Skin of body (tissue), 2 donors: ENCODE measurements around the gene VRK3. TPM values are rescaled to one million over a fixed set of nuclear protein-coding genes. Genes with fewer than 3 reads are reported as not detected.
"Not testable (repeated sequence)": the region's sequence is repeated elsewhere in the genome, so short reads cannot be mapped to it uniquely, and the experiment has no call there.

Experiments used
- DNase-seq: peaks from one replicate; lab custom pipeline; 2025; lab: John Stamatoyannopoulos, UW
- total RNA-seq: library from RNA; depleted of rRNA; stranded (reverse); fragments of >200 nt; gene quantifications from one replicate; pipeline ENCODE4 v1.2.3, GENCODE V29; 2014

VRK3 gene
- total RNA-seq, 1 donor from 2014 or later: 15.2 TPM

DNA sequence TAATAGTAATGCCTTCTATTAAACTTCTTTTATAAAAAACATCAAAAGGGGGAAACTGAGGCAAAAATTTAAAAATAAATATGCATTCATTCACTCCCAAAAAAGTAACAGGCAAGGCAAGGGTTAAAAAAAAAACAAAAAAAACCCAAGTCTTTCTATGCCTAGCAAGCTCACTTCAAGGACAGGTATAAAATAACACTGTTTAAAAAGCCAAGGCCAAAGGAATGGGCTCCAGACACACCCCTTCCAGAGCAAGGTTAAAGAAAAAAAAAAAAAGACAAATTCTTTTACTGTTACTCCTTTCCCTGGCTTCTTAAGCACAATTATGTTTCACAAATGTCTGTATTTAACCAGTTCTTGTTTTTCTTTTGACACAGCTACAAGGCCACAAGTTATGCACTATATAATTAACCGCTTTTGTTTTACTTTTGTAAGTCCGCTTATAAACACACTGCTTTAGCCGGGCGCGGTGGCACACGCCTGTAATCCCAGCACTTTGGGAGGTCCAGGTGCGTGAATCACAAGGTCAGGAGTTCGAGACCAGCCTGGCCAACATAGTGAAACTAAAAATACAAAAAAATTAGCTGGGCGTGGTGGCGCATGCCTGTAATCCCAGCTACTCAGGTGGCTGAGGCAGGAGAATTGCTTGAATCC lies 67.8 kb downstream of the VRK3 start:
- DNase-seq: no peak

DNA sequence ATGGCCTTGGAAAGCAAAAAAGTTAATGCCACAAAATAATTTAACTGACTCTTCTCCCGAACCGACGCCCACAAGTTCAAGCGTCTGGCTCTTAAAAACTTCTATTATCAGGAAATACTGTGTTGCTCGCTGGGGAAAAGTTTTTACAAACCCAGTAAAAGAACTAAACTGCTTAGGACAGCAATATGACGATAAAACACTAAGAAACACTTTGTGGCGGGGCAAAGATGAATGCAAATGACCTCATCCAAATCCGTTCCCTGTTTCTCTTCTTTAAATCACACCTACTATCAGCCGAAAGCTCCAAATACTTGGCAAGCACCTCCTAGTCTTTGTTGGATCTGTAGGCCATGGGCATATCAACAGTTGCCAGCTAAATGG lies 69.1 kb downstream of the VRK3 start:
- DNase-seq: no peak

DNA sequence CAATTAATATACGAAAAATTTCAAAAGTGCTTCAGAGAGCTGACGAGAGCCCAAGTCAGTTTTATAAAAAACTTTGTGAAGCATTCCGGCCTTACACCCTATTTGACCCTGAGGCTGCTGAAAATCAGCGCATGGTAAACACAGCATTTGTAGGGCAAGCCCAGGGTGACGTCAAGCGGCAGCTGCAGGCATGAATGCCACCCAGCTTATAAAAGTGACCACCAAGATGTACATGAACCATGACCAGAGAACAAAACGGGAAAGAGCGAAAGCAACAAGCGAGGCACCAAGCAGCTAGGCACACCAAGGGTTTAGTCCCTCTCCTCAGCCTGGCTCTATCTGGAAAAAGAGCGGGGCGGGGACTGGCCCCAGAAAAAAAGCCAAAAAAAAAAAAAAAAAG lies 70.2 kb downstream of the VRK3 start:
- DNase-seq: no peak

DNA sequence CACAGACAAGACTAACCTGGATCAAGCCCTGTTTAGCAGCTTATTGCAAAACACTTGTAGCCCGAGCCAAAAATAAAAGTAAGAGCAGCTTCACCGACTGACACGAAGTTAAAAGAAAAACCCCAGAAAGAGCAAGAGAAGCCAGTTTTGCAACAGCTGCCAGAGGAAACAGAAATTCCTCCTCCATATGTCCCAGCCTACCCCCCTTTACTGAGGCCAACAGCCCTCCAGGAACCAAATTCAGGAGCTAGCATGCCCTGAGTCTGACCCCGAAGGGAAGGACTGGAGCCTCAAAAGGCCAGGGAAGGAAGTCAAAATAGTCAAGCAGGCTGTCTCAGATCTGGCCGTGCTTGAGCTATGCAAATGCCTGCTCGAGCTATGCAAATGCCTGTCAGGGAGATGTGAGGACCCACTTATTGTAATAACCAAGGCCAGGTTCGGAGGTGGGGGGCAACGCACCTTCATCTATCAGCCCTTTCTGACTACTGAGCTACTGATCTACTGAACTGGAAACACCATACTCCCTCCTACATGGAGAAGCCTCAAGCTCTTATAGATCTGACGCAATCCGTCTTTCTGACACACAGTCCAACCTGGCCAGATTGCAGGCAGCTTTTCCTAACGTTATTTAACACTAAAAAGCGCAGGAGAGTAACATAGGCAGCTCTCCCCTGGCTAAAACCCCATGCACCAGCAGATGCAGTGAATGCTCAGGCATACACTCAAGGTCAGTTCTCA lies 70.9 kb downstream of the VRK3 start:
- peak; percentile 22 for DNase-seq

DNA sequence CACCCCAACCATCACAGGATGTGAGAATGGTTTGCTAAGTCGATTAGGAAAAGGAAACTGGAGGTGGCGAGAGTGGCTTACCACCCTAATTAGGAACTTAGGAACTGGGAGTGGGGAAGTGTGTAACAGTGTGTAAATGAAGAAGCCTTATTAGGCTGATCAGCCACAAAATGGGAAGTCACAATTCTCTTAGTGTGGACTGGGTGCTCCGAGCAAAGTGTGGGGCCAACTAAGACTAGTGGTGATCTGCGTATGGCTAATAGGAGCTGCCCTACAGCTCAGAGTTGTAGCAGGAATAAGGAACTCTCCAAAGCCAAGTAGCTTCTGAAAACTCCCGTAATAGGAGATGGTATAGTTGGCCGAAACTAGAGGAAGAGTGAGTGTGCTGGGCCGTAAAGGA lies 71.8 kb downstream of the VRK3 start:
- no peak for DNase-seq

DNA sequence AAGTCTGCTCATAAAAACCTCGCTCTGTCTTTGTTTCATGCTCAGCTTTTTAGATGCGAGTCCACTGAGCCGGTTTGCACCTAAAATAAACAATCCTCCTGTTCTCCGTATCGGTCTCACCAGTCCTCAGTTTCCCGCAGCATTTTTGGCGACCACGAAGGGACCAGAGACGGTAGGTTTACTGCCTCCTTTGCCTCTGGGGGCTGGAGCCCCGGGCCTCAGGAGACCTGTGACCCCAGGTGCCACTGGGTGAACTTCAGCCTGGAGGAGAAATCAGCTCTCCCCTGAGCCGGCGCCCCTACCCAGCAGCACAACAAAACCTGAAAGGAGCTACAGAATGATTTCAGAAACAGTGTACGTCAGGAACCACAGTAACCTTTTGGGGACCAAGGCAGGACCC lies 72.3 kb downstream of the VRK3 start:
- no peak for DNase-seq

DNA sequence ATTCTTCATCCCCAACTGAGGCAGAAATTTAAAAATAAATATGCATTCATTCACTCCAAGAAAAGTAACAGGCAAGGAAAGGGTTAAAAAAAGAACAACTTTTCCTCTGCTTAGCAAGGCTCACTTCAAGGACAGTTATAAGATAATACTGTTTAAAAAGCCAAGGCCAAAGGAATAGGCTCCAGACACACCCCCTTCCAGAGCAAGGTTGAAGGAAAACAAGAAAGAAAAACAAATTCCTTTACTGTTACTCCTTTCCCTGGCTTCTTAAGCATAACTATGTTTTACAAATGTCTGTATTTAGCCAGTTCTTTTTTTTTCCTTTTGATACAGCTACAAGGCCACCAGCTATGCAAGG lies 72.7 kb downstream of the VRK3 start:
- DNase-seq: no peak

DNA sequence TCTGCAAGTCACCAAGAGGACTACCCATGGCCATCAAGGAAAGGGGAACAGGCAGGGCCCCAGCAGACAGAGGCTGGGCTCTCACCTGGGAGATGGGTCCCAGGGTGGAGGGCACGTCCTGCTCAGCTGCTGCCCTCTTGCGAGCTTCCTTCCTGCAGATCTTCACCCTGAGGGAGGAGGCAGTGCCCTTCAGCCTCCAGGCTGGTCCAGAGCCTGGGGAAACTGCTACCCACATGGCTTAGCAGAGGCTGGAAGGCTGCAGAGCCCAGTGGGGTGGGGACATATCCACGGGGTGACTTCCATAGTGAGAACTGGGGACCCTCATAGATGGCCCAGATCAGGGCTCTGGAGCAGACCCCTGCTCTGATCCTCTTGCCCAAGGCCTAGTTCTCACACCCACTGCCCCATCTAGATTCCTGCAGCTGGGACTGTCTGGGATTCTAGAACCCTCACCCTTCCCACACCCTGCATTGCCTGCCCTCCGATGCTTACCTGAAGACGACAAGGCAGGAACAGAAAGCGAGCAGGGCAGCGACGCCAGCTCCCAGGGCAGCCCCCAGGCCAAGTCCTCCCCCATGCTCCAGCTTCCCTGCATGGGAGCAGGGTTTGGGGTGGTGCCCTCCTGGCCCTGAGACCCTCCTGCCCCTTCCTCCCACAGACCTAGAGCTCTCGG lies 73.2 kb downstream of the VRK3 start:
- no peak for DNase-seq

DNA sequence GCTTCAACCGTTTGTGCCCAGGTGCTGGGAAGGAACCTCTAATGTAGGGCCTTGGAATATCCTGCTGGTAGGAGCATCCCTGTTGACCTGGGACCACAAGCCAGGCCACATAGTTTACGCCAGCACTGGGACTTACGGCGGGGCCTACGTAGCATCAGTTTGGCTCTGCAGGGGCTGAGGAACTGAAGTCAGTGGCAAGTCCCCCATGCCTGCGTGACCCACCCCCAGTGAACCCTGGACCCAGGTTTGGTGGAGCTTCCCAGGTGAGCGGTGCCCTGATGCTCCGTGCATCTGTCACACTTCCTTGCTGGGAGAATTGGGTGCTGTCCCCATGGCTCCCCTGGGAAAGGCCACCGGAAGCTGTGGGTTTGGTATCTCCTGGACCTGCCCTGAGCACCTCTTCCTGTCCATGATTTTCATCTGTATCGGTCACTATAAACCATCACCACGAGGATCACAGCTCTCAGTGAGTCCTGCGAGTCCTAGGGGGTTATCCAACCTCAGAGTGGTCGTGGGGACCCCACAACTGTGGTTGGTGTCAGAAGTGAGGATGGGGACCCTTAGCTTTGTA lies 74.1 kb downstream of the VRK3 start:
- no peak for DNase-seq

DNA sequence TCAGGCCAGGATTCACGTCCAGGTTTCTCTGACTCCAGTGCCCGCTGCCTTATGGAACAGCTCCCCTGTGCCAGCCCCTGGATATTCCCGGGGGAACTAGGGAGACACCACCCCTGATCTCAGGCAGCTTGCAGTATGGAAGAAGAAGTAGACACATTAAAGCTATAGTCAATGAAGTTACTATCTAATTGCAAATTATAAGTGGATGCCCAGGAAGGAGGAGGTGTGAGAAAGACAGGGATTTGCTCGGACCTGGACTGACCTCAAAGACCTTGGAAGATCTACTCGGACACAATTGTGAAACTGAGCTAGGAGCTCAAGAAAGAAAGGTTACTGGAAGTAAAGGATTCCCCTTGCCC lies 74.6 kb downstream of the VRK3 start:
- DNase-seq: no peak

DNA sequence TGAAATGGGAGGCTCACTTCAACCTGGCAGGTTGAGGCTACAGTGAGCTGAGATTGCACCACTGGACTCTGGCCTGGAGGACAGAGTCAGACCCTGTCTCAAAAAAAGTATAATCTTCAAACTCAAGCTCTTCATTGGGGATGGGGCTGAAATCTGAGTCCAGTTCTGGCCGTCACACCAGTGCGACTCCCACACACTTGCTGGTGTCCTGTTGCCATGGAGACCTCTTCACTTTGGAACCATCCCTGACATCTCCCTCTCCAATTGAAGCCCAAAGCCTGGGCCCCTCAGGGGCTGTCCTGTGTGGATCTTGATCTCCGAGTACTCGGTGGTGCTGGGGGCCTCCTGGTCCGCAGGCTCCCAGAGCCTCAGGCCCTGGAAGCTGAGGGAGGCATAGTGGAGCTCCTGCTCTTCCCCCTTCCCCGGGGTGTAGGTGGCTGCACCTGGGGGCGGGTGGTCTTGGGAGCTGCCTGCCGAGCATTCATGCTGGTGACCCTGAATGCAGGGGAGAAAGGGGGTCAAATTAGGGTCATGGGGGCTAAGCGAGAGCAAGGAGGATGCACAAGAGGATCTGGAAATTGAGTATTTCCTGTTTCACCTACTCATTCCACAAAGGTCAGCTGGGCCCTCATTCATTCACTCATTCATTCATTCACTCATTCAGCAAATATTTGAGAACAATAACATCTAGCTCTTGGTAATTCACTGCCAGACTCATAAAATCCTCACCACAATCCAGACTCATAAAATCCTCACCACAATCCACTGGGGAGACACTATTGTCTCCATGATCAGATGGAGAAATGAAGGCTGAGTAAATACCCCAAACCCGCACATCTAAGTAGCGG lies 75.2 kb downstream of the VRK3 start:
- DNase-seq: no peak

DNA sequence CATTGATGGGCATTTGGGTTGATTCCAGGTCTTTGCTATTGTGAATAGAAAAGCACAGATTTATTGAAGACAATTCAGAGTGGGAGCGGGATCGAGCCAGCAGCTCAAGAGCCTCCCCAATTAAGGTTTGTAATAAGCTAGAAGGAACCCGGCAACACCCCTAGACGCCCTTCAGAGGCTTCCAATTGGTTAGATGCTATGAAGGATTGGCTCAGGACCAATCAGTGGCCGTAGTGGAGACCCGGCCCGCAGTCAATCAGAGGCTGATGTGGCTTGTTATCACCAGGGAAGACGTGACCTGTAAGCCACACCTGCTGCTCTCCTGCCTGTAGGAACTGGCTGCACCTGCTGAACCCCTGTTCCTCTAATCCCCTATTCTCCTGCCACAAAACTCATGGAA lies 78.8 kb downstream of the VRK3 start:
- no peak for DNase-seq

DNA sequence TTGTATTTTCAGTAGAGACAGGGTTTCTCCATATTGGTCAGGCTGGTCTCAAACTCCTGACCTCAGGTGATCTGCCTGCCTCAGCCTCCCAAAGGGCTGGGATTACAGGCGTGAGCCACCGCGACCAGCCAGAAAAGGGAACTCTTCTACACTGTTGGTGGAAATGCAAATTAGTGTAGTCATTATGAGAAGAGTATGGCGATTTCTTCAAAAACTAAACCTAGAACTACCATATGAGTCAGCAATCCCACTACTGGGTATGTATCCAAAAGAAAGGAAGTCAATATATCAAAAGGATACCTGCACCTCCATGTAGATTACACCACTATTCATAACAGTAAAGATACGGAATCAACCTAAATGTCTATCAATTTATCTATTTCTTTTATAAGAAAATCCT lies 80.6 kb downstream of the VRK3 start:
- DNase-seq: not testable (repeated sequence)

DNA sequence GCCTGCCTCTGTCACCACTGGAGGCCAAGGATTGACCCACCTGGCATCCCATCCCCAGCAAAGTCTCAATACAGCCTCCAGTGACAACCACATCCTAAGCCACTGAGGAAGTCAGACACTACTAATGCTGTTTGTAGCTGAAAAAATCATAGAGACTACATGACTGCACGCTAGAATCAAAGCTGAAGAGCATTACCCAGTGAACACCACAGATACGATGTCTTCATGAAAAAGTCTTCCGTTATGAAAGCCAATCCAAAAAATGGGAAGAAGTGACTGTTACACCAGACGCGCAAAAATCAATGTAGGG lies 84.7 kb downstream of the VRK3 start:
- DNase-seq: no peak

DNA sequence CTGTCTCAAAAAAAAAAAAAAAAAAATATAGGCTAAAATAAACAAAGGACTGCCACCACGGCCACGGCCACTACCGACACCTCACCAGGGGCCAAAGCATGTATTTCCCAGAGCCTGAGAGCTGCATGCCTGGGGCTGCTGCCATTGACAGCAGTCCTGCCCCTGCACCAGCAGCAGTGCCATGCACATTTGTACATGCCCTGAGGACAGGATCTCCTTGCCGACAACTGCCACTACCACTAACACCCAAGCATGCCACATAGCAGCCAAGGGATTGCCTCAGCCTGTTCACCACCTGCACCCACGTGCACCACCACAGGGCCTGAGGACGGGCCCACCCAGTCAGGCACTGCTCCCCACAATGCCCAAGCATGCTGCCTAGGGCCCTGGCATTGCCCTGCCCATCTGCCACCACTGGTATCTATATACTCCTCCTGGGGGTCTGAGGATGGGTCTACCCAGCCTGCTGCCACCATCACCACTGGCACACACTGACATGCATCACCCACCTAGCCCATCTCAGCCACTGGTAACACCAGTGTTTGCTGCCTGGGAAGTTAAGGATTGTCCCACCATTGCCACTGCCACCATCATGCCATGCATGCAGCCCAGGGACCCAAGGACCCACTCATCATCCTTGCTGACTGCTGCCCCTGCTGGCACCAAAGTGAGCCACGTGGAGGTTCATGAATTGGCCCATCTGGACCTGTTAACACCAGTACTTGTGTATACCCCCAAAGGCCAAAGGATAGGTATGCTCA lies 85.3 kb downstream of the VRK3 start:
- no peak for DNase-seq

DNA sequence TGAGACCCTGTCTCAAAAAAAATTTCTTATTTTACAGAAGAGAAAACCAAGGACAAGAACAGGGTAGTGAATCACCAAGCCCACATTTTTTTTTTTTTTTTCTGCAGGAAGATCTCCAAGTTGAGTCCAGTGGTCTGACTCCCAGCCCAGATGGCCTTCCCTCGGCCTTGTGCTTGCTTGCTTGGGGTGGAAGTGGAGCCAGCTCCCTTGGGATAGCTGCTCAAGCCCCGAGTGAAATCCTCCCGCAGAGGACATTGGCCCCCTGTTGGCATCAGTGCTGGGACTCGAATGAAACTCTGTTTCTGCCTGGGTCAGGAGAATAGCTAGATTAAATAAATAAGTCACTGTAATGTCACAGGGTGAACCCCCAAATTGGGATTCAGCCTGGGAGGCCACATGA lies 86.5 kb downstream of the VRK3 start:
- DNase-seq: no peak

DNA sequence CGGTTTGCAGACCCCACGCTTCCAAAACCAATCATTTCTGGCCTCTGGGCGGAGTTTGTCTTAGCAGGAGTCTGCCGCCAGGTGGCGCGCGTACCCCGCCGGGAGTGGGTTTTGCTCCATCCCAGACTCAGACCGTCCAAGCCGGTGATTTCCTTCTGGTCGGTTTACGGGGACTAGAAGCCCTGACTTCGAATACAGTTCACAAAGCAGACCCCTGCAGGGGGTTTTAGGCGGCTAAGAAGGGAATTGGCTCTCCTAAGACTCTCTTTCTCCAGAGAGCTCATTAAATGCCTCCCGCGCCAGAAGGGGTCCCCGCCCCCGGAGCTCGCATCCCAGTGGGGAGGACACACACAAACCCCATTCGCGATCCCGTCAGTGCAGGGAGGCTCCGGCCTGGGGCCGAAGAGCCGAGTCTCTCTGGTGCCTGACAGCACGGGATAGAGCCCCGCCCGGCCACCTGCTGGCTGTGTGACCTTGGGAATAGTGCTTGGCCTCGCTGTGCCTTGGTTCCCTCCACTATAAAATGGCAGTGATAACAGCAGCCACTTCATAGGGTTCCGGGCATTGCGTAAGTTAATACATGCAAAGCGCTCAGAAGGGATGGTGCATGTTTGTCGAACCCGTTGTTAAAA lies 87.3 kb downstream of the VRK3 start:
- peak; percentile 59 for DNase-seq

DNA sequence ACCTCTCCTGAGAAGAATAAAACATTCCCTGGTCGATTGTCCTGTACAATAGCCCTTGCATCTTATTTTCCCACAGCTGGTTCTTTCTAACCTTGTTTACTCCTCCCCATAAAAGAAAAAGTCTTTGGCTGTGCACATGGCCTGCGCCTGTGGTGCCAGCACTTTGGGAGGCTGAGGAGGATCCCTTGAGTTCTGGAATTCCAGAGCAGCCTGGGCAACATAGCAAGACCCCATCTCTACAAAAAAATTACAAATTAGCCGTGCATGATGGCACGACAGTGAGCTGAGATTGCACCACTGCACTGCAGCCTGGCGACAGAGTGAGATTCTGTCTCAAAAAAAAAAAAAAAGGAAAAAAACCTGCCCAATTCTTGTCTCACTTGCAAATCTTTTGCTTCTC lies 88.6 kb downstream of the VRK3 start:
- no peak for DNase-seq

DNA sequence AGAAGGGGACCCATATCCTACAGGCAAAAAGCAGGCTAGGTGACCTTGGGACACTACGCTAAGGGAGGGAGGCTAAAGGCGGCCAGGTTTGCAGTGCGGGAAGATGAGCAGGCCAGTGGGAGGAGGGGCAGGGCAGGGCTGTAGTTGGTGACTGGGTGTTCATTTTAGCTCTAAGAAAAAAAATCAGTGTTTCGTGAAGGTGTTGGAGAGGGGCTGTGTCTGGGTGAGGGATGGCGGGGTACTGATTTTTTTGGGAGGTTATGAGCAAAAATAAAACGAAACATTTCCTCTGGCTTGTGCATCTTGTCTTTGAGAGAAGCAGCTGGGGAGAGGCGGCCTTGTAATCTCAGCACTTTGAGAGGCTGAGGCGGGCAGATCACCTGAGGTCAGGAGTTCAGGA lies 91.5 kb downstream of the VRK3 start:
- no peak for DNase-seq

DNA sequence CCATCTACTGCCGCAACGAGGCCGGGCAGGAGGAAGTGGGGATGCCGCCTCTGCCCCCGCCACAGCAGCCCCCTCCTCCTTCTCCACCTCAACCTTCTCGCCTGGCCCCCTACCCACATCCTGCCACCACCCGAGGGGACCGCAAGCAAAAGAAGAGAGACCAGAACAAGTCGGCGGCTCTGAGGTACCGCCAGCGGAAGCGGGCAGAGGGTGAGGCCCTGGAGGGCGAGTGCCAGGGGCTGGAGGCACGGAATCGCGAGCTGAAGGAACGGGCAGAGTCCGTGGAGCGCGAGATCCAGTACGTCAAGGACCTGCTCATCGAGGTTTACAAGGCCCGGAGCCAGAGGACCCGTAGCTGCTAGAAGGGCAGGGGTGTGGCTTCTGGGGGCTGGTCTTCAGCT lies 92.4 kb downstream of the VRK3 start:
- DNase-seq: no peak

DNA sequence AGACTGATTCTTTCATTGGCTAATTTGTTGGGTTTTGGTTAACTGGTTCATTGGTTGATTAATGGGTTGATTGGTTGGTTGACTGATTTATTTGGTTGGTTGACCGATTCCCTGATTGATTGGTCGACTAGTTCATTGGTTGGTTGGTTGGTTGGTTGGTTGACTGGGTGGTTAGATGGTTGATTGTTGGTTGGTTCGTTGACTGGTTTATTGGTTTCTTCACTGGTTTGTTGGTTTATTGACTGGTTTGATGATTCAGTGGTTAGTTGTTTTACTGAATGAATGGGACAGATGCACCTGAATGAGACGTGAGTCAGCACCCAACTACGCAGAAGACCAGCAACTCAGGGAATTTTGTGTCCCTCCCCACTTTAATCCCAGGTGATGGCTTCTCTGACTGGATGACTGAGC lies 93.1 kb downstream of the VRK3 start:
- DNase-seq: no peak
